Stimulated activated CD8-positive, alpha-beta memory T cell treated with anti-CD3 and anti-CD28 coated beads, Interleukin-15, amount 100 ng/mL, for 48 hours (primary cell): ENCODE data around the gene SRR.

Experiments
- DNase-seq, 2 donors: peaks; one replicate each; pipeline ENCODE4 v3.0.0-alpha.2; 2020; ENCODE audit warnings: low read depth in 2 of 2

Gene SRR

GRCh38 chr17:2371183-2372130, 67.7 kb downstream of the SRR start:
- DNase-seq = no peak

GRCh38 chr17:2372180-2372579, 68.4 kb downstream of the SRR start:
- DNase-seq = no peak

GRCh38 chr17:2372681-2373080, 68.9 kb downstream of the SRR start:
- no peak for DNase-seq

- no peak for DNase-seq
Observed at GRCh38 chr17:2373179-2373578, 69.4 kb downstream of the SRR start.
